Calu3 (cell line): ENCODE results near the gene TPSG1. TPM values are rescaled to one million over a fixed set of nuclear protein-coding genes. Genes with fewer than 3 reads are reported as not detected.
"Not testable (repeated sequence)": the region's sequence is repeated elsewhere in the genome, so short reads cannot be mapped to it uniquely, and the experiment has no call there.

ENCODE experiments used
- BruUV-seq: library from RNA; stranded (reverse); fragments of 400-500 nt; replicated peaks from 2 replicates; lab custom pipeline; 2021; lab: Mats Ljungman, UMichigan
- CTCF ChIA-PET: fragments of 300-600 bp; sonication (Branson Sonifier 250); formaldehyde crosslinking; loops from one replicate; lab custom pipeline; 2022; ENCODE audit warnings: antibody characterized with exemption; lab: Charles Lee
- DNase-seq: peaks from one replicate; pipeline ENCODE4 v3.0.0; 2022
- H3K27ac Mint-ChIP-seq: one replicate; pipeline ENCODE4 v1.8.0; 2022; ENCODE audit warnings: mixed read lengths; ENCODE audit not compliant: unreplicated experiment
- H3K27me3 Mint-ChIP-seq: one replicate; pipeline ENCODE4 v1.8.0; 2022; ENCODE audit warnings: mixed read lengths; ENCODE audit not compliant: unreplicated experiment
- H3K36me3 Mint-ChIP-seq: one replicate; pipeline ENCODE4 v1.8.0; 2022; ENCODE audit warnings: mild to moderate bottlenecking, moderate library complexity, mixed read lengths; ENCODE audit not compliant: insufficient read depth, unreplicated experiment
- H3K4me1 Mint-ChIP-seq: one replicate; pipeline ENCODE4 v1.8.0; 2022; ENCODE audit warnings: mild to moderate bottlenecking, low read depth, mixed read lengths; ENCODE audit not compliant: unreplicated experiment
- H3K4me3 Mint-ChIP-seq: one replicate; pipeline ENCODE4 v1.8.0; 2022; ENCODE audit warnings: mild to moderate bottlenecking, low read depth, moderate library complexity, mixed read lengths; ENCODE audit not compliant: unreplicated experiment
- H3K9me3 Mint-ChIP-seq: one replicate; pipeline ENCODE4 v1.8.0; 2022; ENCODE audit warnings: low read depth, mixed read lengths; ENCODE audit not compliant: unreplicated experiment
- intact Hi-C: fragments of 100-400 bp; cut with micrococcal nuclease; formaldehyde crosslinking; loops from one replicate; pipeline ENCODE4 v1.10.0; 2022; ENCODE audit not compliant: unreplicated experiment
- total RNA-seq: library from RNA; stranded (reverse); gene quantifications from 2 replicates; pipeline ENCODE4 v1.2.3, GENCODE V29; 2022
- TF ChIP-seq, protein P1 (sequence below): fragments of 200-600 bp; IDR thresholded peaks from one replicate; pipeline ENCODE4 v1.8.0; 2022; ENCODE audit warnings: antibody characterized with exemption; ENCODE audit not compliant: unreplicated experiment

The TPSG1 gene
- total RNA-seq, 1 experiment from 2014 or later = not detected

DNA sequence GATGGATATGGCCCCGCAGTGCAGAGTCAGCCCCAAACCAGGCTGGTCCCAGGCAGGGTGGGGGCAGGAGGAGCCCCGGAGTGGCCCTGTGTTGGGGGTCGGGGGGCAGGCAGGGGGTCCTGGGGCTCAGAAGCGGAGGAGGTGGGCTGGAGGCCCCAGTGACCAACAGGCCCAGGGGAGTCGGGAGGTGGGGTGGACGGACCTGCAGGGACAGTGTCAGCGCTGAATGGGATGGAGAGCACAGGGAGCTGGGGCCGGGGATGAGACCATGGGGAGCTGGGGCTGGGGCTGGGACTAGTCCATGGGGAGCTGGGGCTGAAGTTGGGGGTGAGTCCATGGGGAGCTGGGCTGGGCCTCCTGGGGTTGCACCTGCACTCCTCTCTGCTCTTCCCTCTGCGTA, 14.5 kb upstream of the TPSG1 start:
- H3K4me1 Mint-ChIP-seq, CTCF ChIA-PET, H3K36me3 Mint-ChIP-seq: not testable (repeated sequence)

DNA sequence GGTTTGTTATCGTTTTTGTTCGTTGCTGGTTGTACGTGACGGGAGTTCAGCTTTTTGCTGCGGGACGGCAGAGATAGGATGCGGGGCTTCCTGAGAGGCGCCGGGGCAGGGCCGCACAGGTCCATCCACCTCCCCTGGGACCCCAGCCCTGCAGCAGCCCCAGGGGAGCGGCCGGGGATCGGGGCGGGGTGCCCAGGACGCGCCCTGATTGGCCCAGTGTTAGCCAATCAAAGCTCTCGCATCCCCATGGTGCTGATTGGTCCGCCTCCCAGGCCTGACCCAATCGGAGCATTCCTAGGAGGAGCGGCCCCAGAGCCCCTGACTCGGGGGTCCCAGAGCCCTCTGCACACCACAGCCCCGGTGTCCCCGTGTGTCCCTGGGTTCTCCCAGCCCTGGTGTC, 13.8 kb upstream of the TPSG1 start:
- H3K27ac Mint-ChIP-seq, intact Hi-C loops, DNase-seq, H3K9me3 Mint-ChIP-seq, H3K4me1 Mint-ChIP-seq, BruUV-seq, H3K36me3 Mint-ChIP-seq, H3K4me3 Mint-ChIP-seq: not testable (repeated sequence)
- peaks cover 28% of the 10 kb centered on the region for H3K27me3 Mint-ChIP-seq
- CTCF ChIA-PET = interaction anchor here (0.8 kb wide), 1 partner anchor 133 kb away, joined by 3 read pairs; no protein-coding TSS in a partner anchor

More for the DNA sequence above, 14.5 kb upstream of the TPSG1 start:
- BruUV-seq, H3K4me3 Mint-ChIP-seq, H3K27ac Mint-ChIP-seq, H3K9me3 Mint-ChIP-seq, intact Hi-C loops: not testable (repeated sequence)
- DNase-seq = peak; percentile 0
- peaks cover 29% of the 10 kb centered on the region for H3K27me3 Mint-ChIP-seq

DNA sequence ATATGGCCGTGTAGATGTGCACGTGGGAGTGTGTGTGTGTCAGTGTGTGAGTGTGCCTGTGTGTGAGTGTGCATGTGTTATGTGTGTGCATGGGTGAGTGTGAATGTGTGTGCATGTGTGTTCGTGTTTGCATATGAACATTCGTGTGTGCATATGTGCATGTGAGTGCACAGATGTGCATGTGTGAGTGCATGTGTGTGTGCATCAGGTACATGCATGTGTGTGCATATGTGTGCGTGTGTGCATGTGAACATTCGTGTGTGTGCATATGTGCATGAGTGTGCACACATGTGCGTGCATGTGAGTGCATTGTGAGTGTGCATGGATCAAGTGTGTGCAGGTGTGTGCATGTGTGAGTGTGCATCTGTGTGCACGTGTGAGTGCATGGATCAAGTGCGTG, 12.9 kb upstream of the TPSG1 start:
- Mint-ChIP-seq H3K4me1 (no peaks in the 10 kb centered on the region), H3K4me3 (no peak overlapping the region), H3K9me3 (no peaks in the 10 kb centered on the region), H3K27ac (no peak overlapping the region), H3K36me3 (no peaks in the 10 kb centered on the region), H3K27me3 (peaks cover 19% of the 10 kb centered on the region)
- intact Hi-C loops = no loop called here
- TF ChIP-seq, protein P1, sequence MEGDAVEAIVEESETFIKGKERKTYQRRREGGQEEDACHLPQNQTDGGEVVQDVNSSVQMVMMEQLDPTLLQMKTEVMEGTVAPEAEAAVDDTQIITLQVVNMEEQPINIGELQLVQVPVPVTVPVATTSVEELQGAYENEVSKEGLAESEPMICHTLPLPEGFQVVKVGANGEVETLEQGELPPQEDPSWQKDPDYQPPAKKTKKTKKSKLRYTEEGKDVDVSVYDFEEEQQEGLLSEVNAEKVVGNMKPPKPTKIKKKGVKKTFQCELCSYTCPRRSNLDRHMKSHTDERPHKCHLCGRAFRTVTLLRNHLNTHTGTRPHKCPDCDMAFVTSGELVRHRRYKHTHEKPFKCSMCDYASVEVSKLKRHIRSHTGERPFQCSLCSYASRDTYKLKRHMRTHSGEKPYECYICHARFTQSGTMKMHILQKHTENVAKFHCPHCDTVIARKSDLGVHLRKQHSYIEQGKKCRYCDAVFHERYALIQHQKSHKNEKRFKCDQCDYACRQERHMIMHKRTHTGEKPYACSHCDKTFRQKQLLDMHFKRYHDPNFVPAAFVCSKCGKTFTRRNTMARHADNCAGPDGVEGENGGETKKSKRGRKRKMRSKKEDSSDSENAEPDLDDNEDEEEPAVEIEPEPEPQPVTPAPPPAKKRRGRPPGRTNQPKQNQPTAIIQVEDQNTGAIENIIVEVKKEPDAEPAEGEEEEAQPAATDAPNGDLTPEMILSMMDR = no peak
- no TSS peak for BruUV-seq
- CTCF ChIA-PET = interaction anchor here (0.8 kb wide), 1 partner anchor 132 kb away, joined by 3 read pairs; no protein-coding TSS in a partner anchor
- DNase-seq = no peak

DNA sequence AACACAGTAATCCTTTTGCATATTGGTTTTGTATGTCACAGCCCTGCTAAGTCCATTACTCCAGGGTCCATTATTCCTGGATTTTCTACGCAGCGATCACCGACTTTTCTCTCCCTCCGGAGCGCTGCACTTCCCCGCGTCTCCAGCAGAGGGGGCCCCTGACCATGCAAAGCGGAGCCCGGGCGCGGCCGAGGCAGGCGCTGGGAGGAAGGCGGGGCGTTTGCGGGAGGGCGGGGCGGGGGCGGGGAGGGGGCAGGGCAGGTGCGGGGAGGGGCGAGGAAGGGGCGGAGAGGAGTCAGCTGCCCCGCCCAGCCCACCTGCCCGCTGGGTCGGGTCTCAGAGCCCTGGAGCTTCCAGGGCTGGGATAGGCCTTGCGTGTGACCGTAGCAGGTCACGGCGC, 11.6 kb upstream of the TPSG1 start:
- H3K36me3 Mint-ChIP-seq, H3K9me3 Mint-ChIP-seq, CTCF ChIA-PET, intact Hi-C loops, BruUV-seq, H3K4me3 Mint-ChIP-seq, H3K4me1 Mint-ChIP-seq, DNase-seq, H3K27ac Mint-ChIP-seq: not testable (repeated sequence)
- peaks cover 18% of the 10 kb centered on the region for H3K27me3 Mint-ChIP-seq

DNA sequence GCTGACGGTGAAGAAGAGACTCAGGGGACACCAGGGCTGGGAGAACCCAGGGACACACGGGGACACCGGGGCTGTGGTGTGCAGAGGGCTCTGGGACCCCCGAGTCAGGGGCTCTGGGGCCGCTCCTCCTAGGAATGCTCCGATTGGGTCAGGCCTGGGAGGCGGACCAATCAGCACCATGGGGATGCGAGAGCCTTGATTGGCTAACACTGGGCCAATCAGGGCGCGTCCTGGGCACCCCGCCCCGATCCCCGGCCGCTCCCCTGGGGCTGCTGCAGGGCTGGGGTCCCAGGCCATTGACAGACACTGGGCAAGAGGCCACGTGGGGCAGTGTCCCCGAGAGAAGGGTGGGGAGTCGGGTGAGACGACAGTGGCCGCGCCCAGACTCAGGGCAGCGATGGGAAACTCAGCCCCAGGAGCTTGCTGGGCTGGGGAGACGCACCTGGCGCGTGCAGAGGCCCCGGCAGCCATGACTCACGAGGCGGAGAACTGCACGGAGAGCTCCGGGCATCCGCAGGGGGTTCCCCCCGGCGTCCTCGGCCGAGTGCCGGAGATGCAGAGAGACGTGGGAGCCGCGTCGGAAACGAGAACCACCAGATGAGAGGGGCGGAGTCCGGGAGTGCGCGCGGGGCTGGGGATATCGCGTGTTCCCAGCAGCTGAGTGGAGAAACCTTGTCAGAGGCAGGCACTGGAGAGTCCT, 7.1 kb upstream of the TPSG1 start:
- CTCF ChIA-PET = not testable (repeated sequence)

DNA sequence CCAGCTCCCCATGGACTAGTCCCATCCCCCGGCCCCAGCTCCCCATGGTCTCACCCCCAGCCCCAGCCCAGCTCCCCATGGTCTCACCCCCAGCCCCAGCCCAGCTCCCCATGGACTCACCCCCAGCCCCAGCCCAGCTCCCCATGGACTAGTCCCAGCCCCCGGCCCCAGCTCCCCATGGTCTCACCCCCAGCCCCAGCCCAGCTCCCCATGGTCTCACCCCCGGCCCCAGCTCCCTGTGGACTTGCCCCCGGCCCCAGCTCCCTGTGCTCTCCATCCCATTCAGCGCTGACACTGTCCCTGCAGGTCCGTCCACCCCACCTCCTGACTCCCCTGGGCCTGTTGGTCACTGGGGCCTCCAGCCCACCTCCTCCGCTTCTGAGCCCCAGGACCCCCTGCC, 6.2 kb upstream of the TPSG1 start:
- peaks cover 23% of the 10 kb centered on the region for H3K27me3 Mint-ChIP-seq
- H3K4me1 Mint-ChIP-seq, H3K4me3 Mint-ChIP-seq, CTCF ChIA-PET, H3K27ac Mint-ChIP-seq, H3K36me3 Mint-ChIP-seq, BruUV-seq, DNase-seq, H3K9me3 Mint-ChIP-seq, intact Hi-C loops: not testable (repeated sequence)

More for the DNA sequence above, 7.1 kb upstream of the TPSG1 start:
- H3K27ac Mint-ChIP-seq, H3K36me3 Mint-ChIP-seq, BruUV-seq, H3K9me3 Mint-ChIP-seq, intact Hi-C loops, H3K4me1 Mint-ChIP-seq, DNase-seq, H3K4me3 Mint-ChIP-seq: not testable (repeated sequence)
- peaks cover 16% of the 10 kb centered on the region for H3K27me3 Mint-ChIP-seq

DNA sequence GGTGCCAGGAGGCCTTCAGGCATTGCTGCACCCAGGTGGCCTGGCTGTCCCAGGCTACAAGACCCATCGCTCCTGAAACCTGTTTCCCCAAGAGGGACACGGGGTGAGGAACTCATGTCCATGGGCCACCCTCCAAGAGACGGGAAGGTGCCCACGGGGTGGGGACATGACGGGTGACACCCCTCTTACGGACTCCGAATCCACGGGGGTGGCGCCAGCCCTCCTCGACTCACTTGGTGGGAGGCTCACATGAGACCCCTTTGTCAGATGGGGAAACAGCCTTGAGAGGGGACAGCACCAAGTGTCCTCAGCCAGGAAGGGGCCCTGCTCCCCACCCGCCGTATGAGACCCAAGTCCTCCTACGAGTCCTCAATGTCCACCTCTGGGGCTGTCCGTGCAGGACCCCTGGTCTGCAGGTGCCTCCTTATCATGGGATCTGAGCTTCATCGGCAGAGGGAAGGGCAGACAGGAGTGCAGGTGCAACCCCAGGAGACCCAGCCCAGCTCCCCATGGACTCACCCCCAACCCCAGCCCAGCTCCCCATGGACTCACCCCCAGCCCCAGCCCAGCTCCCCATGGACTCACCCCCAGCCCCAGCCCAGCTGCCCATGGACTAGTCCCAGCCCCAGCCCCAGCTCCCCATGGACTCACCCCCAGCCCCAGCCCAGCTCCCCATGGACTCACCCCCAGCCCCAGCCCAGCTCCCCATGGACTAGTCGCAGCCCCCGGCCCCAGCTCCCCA, 5.6 kb upstream of the TPSG1 start:
- H3K27ac Mint-ChIP-seq, DNase-seq, H3K9me3 Mint-ChIP-seq, H3K36me3 Mint-ChIP-seq, H3K4me3 Mint-ChIP-seq, CTCF ChIA-PET, H3K4me1 Mint-ChIP-seq, BruUV-seq, intact Hi-C loops: not testable (repeated sequence)
- peaks cover 28% of the 10 kb centered on the region for H3K27me3 Mint-ChIP-seq

DNA sequence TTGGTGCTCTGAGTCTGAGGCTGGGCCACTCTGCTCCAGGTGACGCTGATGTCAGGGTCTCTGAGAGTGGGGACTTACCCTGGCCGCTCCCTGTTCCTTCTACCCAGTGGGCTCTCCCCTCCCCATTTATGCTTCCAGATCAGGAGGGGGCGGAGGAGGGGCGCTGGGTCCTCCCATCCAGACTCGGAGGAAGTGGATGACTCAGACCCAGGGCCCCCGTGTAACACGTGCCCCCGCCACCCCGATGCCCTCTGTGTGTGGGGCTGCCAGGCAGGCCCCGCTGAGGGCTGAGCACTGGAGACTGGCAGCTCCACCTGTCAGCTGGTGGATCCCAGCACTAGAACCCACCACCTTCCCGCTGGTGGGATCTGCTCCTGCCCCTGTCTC, 5.0 kb upstream of the TPSG1 start, which contains the start of gene TPSB2:
TPSB2 (minus strand) TSS at position 101 of the 387 bp plus-strand sequence. CDS start 233 bp downstream, outside the sequence.
- H3K9me3 Mint-ChIP-seq, H3K4me3 Mint-ChIP-seq, CTCF ChIA-PET, H3K4me1 Mint-ChIP-seq, H3K36me3 Mint-ChIP-seq, DNase-seq, BruUV-seq, H3K27ac Mint-ChIP-seq, intact Hi-C loops: not testable (repeated sequence)
- peaks cover 34% of the 10 kb centered on the region for H3K27me3 Mint-ChIP-seq

DNA sequence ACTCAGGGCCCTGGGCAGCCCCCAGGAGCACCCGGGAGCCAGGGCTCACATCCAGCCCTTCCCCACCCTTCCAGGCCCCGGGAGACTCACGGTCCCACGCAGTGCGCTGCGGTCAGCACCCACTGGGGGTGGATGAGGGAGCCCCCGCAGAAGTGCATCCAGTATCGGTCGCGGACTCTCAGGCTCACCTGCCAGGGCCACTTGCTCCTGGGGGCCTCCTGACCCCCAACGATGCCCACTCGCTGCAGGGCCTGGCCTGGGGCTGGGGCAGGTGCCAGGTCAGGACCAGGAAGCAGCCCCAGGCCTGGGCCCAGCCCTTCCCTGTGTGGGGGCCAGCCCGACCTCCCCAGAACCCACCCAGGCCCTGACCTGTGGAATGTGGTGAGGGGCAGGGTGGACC, 4.4 kb upstream of the TPSG1 start:
- H3K27ac Mint-ChIP-seq, CTCF ChIA-PET, H3K9me3 Mint-ChIP-seq, H3K4me1 Mint-ChIP-seq, DNase-seq, H3K4me3 Mint-ChIP-seq, BruUV-seq, H3K36me3 Mint-ChIP-seq, intact Hi-C loops: not testable (repeated sequence)
- H3K27me3 Mint-ChIP-seq = peaks cover 40% of the 10 kb centered on the region
